Measurements from ENCODE around the gene GALNS. TPM values are rescaled to one million over a fixed set of nuclear protein-coding genes. Genes with fewer than 3 reads are reported as not detected.
A peak's percentile ranks its signal among the peaks of the same experiment; 100 is the strongest.

GALNS gene
- total and polyA plus RNA-seq, 10 donors = 9.7 to 71.6 (median 42.9) TPM

DNA sequence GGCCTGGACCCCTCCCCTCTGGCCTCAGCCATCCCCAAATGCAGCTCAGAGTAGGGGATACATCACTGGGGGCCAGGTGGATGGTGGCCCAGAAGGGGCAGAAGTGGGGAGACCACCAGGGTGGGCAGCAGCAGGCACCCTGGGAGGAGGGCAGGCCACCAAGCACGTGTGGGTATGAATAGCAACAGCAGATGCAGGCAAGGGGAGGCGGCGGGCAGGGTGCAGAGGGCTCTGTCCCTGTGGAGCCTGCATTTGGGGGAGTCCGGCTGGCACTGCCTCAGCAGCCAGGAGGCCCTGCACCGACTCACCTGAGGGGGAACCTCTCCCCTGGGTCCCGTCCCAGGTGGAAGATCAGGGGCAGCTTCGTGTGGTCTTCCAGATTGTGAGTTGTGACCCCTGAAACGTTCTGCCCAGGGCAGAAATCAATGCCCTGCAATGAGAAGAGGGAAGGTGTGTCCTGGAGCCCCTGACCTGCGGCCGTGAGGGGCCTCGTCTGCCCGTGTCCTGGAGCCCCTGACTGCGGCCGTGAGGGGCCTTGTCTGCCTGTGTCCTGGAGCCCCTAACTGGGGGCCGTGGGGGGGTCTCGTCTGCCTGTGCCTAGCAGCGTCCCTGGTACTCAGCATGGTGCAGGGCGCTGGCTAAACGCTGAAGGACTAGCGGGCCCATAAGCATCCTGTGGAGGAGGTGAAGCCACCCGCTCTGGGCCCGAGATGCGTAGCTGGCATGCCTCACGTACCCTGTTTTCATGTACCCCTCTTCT is 34.3 kb downstream of the GALNS start:
- Histone ChIP-seq H3K36me3 (peaks cover 0 to 95% (median 29%) of the 10 kb centered on the region in 6 donors), H3K4me3 (no peak overlapping the region), H3K4me1 (no peaks in the 10 kb centered on the region), H3K27me3 (replicated peaks in 1 of 7) (no peaks in the 10 kb centered on the region), H3K9me3 (no peaks in the 10 kb centered on the region), H3K27ac (no peak overlapping the region)
- 90 to 96% (median 94%) methylated on average over 15 to 24 of the region's 24 CpGs for WGBS, 5 donors
- intact Hi-C loops (cut with DNase I; ENCODE audit: low total_unique reads) = no loop called here
- TF ChIP-seq, protein P1, sequence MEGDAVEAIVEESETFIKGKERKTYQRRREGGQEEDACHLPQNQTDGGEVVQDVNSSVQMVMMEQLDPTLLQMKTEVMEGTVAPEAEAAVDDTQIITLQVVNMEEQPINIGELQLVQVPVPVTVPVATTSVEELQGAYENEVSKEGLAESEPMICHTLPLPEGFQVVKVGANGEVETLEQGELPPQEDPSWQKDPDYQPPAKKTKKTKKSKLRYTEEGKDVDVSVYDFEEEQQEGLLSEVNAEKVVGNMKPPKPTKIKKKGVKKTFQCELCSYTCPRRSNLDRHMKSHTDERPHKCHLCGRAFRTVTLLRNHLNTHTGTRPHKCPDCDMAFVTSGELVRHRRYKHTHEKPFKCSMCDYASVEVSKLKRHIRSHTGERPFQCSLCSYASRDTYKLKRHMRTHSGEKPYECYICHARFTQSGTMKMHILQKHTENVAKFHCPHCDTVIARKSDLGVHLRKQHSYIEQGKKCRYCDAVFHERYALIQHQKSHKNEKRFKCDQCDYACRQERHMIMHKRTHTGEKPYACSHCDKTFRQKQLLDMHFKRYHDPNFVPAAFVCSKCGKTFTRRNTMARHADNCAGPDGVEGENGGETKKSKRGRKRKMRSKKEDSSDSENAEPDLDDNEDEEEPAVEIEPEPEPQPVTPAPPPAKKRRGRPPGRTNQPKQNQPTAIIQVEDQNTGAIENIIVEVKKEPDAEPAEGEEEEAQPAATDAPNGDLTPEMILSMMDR (IDR thresholded peaks at IDR 0.05 in 8 of 11, conservative IDR thresholded peaks at IDR 0.05 in 3 of 11) = no peak
- no peak for TF ChIP-seq POLR2AphosphoS5 (IDR thresholded peaks at IDR 0.05)
- DNase-seq = no peak

DNA sequence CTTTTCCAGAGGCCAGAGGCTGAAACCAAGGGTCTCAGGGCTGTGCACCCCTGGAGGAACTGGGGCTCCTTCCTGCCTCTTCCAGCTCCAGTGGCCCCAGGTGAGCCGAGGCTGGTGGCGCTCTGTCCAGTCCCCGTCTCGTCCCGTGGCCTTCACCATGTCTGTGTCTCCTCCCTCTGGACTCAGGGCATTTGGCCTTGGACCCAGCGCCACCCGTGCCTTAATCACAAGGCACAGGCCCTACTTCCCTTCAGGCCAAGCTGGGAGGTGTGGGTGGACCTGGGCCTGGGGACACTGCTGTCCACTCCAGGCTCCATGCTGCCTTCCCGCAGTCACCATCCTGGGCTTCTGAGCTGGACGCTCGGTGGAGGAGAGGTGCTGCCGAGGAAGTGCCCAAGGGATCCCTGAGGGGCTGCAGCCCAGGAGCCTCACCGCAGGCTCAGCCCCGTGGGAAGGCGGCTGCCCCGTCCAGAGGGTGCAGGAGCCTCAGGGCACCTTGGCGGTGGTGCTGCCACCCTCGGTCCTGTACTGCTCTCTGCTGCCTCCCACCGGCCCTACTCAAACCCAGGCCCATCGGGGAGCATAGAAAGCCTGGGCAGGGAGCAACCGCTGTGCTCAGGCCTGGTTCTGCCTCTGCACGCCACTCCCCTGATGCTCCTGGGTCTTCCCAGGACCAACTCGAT is 35.4 kb downstream of the GALNS start:
- WGBS, 5 donors = 84 to 92% (median 89%) methylated on average over 8 to 22 of the region's 22 CpGs
- DNase-seq = no peak
- no peaks in the 10 kb centered on the region for H3K9me3 ChIP-seq
- TF ChIP-seq POLR2AphosphoS5 (IDR thresholded peaks at IDR 0.05) (peak in 1 of 3 donors; percentile 15), POLR2A (IDR thresholded peaks at IDR 0.05) (no peak)
- TF ChIP-seq, protein P1 (IDR thresholded peaks at IDR 0.05 in 8 of 11, conservative IDR thresholded peaks at IDR 0.05 in 3 of 11) = no peak
- no peak overlapping the region for H3K4me3 ChIP-seq
- peaks cover 0 to under 1% (median 0%) of the 10 kb centered on the region in 6 donors for H3K4me1 ChIP-seq
- intact Hi-C loops (cut with DNase I; ENCODE audit: low total_unique reads) = no loop called here
- H3K27ac ChIP-seq = no peak overlapping the region
- no peaks in the 10 kb centered on the region for H3K27me3 ChIP-seq (replicated peaks in 1 of 7)
- peaks cover 0 to 94% (median 24%) of the 10 kb centered on the region in 6 donors for H3K36me3 ChIP-seq

DNA sequence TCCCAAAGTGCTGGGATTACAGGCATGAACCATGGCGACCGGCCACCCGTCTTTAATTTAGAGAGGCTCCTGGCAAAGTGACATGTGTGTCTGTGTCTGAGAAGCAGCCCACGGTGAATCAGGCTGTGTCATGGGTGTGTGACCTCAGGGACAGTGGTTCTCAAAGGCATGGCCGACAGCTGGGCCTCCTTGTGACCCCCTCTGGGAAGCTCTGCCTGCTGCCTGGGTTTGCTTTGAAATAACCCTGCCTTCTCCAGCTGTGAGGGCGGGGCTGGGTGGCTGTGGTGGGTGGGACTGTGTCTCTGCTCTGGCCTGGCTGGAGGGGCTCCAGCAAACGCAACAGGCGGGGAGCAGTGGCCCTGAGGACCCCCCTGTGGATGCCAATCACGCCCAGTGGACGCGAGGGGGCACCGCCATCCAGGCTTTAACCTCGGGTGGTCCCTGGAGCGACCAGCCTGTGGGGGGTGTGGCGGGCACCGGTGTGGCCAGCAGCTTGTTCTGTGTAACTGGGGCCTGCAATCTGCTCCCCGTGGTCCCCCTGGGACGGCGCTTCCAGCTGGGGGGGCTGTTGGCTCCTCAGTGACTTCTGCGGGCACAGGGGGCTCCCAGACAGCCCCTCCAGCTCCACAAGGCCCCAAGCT is 36.2 kb downstream of the GALNS start:
- 88 to 95% (median 91%) methylated on average over 10 to 20 of the region's 20 CpGs for WGBS, 5 donors
- no peak overlapping the region for H3K4me3 ChIP-seq
- H3K27ac ChIP-seq = no peak overlapping the region
- no peaks in the 10 kb centered on the region for H3K9me3 ChIP-seq
- peaks cover 0 to 8% (median 0%) of the 10 kb centered on the region in 6 donors for H3K4me1 ChIP-seq
- no peaks in the 10 kb centered on the region for H3K27me3 ChIP-seq (replicated peaks in 1 of 7)
- intact Hi-C loops (cut with DNase I; ENCODE audit: low total_unique reads) = no loop called here
- peaks cover 0 to 86% (median 24%) of the 10 kb centered on the region in 6 donors for H3K36me3 ChIP-seq
- TF ChIP-seq, protein P1 (IDR thresholded peaks at IDR 0.05 in 8 of 11, conservative IDR thresholded peaks at IDR 0.05 in 3 of 11) = no peak
- DNase-seq = no peak

DNA sequence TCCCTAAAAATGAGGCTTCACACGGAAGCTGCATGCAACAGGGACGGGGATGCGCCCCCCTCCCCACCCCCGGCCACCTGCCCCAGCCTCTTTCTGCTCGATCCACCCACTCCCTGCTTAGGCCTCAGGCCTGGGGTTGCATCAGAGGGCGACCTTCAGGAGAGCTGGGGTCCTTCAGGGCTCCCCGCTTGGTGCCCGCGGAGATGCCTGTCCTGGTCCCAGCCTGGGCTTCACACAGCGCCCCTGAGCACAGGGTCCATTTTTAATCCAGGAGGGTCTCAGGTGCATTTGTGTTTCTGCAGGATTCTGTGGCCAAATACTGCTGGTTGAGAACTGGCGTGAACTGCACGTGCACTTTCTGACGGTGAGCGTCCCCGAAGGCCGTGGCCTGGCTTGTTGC is 37.6 kb downstream of the GALNS start:
- DNase-seq = no peak
- no peak for TF ChIP-seq POLR2AphosphoS5 (IDR thresholded peaks at IDR 0.05)
- no peak for TF ChIP-seq POLR2A (IDR thresholded peaks at IDR 0.05)
- TF ChIP-seq, protein P1 (IDR thresholded peaks at IDR 0.05 in 8 of 11, conservative IDR thresholded peaks at IDR 0.05 in 3 of 11) = no peak
- no peaks in the 10 kb centered on the region for H3K27me3 ChIP-seq (replicated peaks in 1 of 7)
- peaks cover 0 to 10% (median 0%) of the 10 kb centered on the region in 6 donors for H3K4me1 ChIP-seq
- intact Hi-C loops (cut with DNase I; ENCODE audit: low total_unique reads) = no loop called here
- no peaks in the 10 kb centered on the region for H3K9me3 ChIP-seq
- peaks cover 0 to 72% (median 20%) of the 10 kb centered on the region in 6 donors for H3K36me3 ChIP-seq
- 81 to 94% (median 88%) methylated on average over 6 to 16 of the region's 16 CpGs for WGBS, 5 donors
- H3K4me3 ChIP-seq = no peak overlapping the region
- no peak overlapping the region for H3K27ac ChIP-seq
